Stimulated activated CD8-positive, alpha-beta memory T cell treated with anti-CD3 and anti-CD28 coated beads, Interleukin-12 subunit alpha, Interleukin-12 subunit beta, amount 100 ng/mL, for 24 hours (primary cell): ENCODE measurements around the gene TGFB3.

ENCODE experiments used
- DNase-seq: peaks from one replicate; pipeline ENCODE4 v3.0.0-alpha.2; 2020; ENCODE audit errors: extremely low read depth

Gene TGFB3

DNA sequence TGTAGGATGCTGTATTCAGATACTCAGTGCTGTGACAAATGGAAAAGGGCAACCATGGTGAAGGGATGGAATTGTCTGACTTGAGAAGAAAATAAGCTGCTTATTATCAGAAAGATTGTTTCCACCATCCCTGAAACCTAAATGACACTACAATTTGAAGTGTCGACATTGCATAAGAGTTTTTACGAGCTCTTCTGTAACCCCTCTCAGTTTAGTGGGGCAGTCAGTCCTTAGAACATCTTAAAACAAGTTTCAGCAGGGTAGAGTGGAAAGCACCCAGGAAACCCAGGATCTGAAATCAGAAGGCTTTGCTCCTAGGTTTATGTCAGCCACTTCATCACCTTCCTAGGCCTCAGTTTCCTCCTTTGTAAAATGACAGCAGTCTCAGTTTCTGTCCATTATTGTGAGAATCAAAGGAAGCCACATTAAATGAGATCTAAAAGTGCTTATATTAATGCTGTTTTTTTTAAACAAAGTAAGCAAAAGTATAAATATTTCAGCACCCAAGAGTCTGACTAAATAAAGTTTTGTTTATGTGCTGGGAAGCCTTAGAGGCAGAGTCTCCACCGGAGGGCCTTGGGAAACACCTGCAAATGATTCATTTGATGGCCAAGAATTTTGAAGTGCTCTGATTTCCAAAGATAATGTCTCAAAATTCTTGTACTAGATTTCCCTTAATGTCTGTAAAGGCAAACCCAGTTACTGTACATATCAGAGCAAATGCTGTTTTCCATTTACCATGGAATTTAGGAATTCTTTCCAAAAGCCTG, 5.6 kb upstream of the TGFB3 start:
- no peak for DNase-seq

DNA sequence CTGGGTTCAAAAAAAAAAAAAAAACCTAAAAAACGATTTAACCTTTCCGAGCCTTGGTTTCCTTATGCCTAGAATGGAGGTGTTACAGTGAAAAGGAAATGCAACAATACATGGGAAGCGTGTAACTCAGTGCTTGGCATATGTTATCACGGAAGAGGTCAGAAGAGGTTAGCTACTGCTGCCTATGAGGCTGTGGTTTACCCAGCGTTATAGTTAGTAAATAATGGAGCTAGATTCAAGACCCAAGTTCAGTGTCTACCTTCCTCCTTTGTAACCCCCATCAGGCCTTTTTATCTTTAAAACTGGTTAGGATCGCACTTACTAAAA, 4.6 kb upstream of the TGFB3 start:
- DNase-seq: no peak

DNA sequence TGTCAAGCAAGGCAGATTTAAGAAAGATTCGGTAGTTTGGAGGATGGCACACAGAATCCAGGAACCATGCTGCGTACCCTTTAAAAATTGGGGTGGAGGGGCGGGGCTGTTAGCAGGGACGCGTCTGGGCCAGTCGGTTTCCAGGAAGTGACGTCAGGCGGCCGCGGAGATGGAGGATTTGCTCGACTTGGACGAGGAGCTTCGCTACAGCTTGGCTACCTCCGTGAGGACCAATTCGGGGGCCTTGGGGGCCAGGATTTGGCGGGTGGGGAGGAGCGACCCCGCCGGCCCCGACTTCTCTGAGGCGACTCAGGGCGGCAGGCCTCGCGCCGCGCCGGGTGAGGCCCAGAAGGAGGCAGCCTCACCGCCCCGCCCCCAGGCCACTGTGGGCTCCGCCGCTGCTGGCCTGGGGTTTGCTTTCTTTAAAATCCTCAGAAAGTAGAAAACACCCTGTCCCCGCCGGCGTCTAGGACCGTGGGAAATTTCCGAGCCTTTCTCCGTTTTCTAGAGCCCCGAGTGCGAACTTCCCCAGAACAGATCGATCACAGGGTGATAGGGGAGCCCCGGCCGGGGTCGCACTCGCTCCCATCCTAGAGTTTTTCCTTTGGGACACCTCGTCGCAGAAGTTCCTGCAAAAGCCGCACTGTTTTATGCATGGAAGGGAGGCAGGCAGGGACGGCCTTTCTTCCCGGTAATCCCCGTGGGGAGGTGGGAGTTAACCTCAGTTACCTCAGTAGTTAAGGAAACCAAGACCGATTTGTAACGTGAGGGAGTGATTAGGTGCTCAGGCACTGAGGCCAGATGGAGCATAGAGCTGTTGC, 4.0 kb upstream of the TGFB3 start, which contains the start of gene IFT43:
IFT43 (plus strand) TSS at position 146 of the 821 bp plus-strand sequence; CDS start at position 170, 24 bp downstream.
- DNase-seq: peak; percentile 92

DNA sequence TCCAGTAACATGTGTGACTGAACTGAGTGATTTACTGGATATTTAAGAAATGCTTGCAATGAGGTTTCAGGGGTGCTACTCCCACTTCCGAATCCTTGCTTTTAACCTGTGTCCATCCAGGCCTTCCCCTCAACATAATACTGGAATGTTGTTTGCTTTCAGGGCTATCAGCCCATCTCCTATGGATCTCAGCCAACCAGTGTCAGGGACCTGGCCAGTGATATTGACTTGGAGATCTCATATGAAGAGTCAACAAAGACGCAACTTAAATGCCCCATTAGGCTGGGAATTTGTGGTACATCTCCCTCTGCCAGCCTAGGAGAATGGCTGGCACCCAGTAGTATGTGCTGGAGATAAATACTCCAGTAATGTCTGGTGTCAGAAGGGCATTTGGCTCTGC, 2.9 kb upstream of the TGFB3 start:
- DNase-seq: no peak

DNA sequence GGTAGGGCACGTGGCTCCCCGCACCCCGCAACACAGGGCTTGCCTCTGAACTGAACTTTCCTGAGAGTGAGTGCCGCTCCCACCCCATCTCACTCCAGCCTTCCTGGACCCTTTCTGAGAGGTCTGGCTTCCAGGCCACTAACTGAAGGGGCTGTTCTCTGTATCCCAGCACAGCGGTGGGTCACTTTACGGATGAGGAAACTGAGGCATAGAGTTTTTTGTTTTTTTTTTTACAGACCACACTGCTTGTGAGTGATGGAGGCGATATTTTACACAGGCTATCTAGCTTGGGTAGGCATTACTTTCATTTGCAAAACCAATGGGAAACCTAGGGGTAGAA, 1.2 kb upstream of the TGFB3 start:
- DNase-seq: no peak

DNA sequence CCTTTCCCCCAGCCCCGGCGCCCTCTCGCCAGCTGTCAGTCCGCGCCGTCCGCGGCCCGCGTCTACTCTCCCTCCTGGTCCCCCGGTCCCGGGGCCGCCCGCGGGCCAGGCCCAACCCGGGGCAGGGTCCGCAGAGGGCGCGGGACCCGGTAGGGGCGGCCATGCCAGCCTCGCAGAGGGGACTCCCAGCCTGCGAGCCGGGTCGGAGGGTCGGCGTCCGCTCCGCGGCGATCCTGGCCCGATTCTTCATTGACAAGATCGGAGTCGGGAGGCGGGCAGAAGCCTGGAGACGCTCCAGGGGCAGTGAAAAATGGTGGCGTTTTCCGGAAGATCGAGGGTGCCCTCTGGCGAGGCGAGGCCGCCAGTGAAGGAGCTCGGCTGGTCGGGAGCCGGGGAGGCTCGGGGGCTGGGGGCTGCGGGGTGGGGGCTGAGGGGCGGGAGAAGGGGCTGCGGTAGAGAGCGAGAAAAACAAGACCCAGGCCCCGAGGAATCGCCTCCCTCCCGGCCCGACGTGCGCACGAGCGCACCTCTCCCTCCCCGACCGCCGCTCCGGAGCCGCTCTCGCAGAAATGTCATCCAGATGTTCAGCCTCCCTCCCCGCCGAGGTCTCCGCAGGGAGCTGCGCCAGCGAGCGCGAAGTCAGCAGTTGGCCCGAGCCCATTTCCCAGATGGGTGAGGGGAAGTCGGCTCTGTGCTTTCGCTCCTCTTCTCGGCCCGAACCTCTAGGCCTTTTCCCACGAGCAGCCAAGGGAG, 647 bp upstream of the TGFB3 start:
- peak; percentile 39 for DNase-seq

DNA sequence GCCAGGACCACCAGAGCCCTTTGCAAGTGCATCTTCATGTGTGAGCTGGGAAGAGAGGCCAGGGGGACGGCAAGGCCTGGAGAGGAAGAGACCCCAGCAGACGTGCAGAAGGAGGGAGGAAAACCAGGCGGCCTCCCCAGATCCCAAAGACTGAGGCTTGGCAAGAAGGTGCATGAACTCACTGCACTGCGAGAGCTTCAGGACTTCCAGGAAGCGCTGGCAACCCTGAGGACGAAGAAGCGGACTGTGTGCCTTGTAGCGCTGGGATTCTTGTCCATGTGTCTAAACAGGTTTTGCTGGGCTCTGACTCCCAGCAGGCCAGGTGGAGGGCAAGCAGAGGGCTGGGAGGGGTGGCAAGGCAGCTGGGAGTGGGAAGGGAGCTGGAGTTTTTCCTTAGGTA, 939 bp downstream of the TGFB3 start:
- DNase-seq: no peak

DNA sequence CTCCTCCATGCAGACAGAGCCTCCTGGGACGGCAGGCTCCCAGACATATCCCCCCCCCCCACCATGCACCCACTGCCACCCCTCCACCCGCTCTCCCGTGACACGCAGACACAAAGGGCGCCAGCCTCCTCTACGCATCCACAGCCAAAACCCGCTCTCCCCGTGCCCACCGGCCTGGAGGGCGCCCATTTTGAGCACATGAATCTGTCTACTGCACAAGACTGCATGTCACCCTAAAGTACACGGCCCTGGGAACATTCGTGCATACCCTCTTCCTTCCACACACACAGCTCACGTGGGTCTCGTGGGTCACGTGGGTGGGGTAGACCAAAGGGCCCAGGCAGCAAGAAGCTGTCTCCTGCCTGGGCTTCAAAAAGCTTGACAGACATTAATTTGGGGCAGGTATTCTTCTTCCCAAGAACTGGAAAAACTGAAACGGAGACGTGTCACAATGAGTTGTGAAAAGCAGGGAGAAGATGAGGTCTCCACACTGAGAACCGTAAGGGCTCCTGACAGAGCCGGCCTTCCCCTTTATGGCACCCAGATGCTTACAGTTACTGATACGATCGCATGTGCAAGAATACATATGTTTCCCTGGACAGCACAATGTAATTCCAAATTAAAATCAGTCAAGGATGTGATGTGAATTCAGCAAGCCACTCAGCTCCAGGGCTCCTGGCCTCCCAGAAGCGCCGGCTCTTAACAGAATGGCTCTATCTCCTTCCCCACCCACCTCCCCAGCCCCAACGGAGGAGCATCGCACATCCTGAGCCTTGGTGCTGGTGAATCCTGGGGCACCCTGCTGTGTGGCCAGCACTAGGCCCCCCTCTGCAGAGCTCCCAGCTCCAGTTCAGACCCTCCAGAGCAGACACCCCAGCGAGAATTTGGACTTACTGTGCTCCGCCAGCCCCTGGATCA, 1.9 kb downstream of the TGFB3 start:
- DNase-seq: no peak

DNA sequence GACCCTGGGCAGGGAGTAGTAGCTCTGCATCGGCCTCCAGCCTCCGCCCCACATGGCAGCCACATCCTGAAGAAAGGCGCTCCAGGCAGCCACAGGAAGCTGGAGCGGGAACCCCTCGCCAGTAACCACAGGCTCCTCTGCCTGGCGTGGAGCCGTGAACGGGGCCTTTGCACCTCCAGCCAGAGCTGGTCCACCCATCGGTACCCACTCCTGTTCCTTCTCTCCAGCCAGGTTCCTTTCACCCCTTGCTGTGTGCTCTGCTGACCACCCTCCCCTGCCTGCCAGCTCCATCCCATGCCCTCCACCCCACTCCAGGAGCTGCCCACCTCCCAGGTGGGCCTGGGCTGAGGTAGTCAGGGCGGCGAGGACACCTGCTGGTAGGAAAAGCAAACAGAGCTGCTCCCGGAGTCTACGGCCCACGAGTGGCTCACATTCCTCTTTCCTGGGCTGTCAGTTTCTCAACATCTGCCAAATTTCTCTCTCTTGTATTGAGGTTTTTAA, 2.7 kb downstream of the TGFB3 start:
- no peak for DNase-seq

DNA sequence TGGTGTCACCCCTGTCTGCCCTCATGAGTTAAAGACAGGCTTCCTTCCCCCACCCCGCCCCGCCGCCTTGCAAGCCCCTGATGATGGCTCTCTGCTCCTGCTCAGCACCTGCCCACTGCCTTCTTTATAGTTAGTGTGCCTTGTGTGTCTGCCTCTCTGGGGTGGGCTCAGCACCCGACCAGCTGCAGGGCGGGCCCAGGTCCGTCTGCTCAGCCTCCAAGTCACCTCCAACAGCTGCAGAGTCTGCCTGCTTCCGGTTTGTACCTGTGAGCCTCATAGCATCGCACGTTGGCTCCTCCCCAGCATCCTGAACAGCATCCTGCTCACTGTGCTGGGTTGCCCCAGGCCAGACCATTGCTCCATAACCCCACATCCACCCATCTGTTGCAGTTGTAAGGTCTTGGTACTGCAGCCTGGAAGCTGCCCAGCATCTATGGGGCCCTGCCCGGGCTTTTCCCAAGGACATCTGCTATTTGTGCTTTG, 3.5 kb downstream of the TGFB3 start:
- DNase-seq: no peak

DNA sequence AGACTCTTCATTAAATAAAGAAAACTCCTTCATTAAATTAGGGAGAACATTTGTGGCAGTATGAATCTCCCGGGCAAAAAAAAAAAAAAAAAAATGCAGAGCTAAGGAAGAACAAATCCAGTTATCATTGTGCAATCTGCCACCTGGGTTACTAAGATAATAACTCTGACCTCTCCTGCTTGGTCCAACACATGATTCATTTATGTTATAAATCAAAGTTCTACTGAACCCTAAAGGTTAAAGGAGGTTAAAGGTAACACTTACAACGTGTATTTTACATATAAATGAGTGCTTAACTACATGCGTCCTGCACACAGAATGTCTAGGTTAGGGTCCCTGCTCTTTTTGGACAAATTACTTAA, 4.2 kb downstream of the TGFB3 start:
- DNase-seq: no peak

DNA sequence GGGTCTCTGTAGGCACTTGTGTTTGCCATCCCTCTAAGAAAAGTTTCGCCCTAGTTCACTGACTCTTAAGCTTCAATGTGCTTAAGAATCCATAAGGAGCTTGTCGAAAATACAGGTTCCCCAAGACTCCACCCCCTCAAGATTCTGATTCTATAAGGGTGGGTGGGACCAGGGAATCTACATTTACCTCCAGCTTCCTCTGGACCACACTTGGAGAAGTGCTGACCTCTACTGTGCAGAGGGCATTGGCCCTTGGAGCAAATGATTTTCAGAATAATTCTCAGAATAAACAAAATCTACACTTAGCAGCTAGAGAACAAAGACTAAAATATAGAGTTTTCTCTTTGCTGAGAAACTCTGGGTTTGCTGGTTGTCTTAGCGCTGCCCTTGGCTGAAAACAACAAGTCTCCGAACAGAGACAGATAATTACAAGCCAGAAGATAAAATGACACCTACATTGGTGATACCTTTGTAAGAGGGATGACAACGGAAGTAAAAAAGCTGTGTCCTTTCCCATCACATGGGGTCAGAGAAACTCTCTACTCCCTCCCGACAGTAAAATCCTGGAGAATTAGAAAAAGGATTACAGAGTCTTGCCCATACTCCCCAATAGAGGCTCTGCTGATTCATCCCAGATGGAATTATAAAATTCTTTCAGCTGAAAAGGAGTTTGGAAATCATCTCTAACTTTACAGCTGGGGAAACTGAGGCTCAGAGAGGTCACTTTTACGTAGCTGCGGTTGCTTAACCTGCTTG, 4.8 kb downstream of the TGFB3 start:
- no peak for DNase-seq

DNA sequence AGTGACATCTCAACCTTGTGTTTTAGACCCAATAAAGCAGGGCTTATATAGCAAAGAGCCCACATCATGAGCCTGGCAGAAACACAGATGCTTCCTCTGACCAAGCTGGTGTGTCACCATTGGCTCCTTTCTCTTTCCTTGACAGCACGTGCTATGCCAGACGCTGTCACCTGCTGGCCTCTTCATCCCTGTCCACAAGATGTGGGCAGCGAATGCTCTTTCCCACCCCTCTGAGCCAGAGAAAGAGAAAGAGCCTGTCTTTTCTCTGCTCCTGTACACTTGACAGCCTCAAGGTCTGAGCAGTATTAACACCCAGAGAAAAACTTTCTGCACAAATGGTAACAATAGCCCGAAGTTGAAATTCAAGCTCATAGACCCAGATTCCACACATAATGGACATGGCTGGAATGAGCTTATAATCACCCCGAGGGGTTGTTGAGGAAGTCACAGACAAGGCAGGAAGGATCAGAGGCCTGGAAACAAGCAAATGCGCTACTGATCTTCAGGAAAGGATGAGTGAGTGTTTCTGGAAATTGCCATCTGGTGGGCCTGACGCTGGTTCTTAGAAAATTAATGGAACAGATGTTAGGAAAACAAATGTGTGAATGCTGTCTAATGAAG, 8.9 kb downstream of the TGFB3 start:
- no peak for DNase-seq

DNA sequence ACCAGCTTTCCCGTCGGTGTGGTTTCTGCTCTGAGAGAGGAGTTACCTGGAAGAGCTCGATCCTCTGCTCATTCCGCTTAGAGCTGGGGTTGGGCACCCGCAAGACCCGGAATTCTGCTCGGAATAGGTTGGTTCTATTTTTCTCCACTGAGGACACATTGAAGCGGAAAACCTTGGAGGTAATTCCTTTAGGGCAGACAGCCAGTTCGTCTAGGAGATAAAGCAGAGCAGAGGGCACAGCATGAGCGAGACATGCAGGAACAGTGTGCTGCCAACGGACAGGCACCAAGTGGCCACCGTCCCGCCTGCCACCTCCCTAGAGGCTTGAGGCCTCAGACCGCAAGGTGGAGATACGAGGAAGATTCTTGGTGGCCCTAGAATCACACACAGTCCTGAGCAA, 10.3 kb downstream of the TGFB3 start:
- no peak for DNase-seq

DNA sequence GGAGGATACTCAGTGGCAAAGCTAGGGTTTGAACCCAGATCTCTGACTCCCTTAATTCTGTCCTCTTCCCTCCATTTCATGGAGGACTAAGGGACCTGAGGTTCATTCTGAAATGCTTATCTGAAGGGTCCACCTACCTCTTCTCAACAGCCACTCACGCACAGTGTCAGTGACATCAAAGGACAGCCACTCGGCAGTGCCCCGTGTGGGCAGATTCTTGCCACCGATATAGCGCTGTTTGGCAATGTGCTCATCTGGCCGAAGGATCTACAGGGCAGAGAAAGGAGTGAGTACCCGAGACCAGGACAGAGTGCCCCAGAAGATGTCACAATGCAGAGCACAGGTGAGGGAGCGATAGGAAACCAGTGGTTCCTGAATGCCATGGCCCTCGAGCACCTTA, 10.8 kb downstream of the TGFB3 start:
- DNase-seq: no peak

DNA sequence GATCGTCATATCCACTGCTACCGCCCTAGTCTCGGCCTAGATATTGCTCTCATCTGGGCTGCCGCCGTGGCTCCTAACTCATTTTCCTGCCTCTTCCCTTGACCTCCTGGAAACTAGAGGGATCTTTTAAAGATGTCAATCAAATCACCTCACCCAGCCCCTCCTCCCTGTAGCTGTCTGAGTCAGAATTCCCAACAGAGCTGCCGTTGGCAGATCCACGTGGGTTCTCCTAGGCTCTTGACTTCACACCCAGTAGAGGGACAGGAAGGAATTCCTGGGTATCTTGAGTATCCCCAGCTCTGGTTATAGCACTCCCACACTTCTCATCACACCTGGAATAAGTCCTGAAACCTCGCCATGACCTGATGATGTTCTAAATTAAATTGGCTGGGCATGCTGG, 11.9 kb downstream of the TGFB3 start:
- no peak for DNase-seq

DNA sequence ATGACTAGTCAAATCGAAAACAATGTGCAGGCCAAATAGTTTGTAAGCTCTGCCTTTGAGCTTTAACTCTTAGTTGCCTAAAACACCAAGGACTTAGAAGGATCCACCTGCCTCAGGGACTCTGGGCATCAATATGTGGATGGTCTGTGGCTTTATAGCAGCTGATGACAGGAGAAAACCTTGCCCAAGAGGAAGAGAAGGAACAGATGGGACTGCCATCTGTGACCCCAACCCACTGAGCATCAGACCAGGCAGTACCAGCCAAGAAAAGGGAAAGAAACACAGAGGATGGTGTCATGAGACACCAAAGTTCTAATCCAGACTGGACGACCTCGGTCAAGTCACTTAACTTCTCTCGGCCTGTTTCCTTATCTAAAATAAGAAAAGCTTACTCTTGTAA, 12.7 kb downstream of the TGFB3 start:
- DNase-seq: no peak

DNA sequence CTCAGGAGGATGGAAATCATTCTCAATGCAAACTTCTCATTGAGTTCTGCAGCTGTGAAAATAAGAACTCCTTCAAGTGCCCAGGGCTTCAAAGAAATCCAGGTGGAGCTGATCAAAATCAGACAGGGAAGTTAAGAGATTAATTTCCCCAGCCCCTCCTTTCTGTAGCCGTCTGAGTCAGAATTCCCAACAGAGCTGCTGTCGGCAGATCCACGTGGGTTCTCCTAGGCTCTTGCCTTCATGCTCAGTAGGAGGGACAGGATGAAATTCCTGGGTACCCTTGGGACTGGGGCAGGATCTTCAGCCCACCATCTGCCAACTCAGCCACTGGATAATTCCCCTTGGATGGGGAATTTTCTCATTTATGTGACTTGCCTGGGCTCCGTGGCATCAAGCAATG, 13.3 kb downstream of the TGFB3 start:
- no peak for DNase-seq

DNA sequence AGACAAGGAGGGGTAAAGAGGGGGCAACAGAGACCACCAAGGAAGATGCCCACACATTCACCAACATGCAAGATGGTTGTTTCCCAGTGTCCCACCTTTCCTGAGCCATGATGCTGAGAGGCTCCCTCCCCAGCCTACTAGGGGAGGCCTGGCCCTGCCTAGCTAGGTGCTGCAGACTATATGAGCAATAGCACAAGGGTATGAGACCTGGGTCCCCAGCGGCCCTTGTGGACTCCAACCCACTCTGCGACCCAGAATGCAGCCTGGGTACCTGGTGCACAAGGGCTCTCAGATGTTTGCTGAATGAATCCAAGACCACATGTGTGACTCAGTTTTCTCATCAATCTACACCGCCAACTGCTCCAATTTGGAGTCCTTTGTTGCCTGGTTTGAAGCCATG, 13.9 kb downstream of the TGFB3 start:
- DNase-seq: no peak

DNA sequence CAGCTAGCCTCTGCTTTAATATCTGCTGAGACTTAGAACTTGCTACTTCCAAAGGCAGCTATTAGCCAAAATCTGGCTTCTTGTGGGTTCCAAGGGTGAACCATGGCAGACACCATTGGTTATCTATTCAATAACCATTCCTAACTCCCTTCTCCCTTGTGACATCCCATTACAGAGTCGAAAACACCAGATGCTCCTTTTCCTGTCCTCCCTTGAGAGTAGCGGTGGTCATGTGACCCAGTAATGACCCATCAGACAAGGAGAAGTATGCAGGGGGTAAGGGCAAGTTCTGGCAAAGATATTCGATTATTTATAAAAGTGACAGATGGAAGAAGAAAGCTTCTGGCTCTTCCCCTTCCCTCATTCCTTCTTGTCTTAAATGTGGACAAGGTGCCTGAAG, 20.1 kb downstream of the TGFB3 start:
- no peak for DNase-seq
